K562 (cell line): ENCODE results near the gene TTC39B. TPM values are rescaled to one million over a fixed set of nuclear protein-coding genes. Genes with fewer than 3 reads are reported as not detected.

Experiments
- ATAC-seq: fragments of 200-7000 bp; cut with Tn5 transposase; 3 replicates; pipeline ENCODE4 v1.9.1; 2020; ENCODE audit warnings: moderate library complexity
- BruUV-seq: library from RNA; stranded (reverse); fragments of 400-500 nt; replicated peaks from 2 replicates; lab custom pipeline; 2021; lab: Mats Ljungman, UMichigan
- CTCF ChIA-PET: fragments of 300-600 bp; formaldehyde crosslinking; extraction: SDS; loops from one replicate; lab custom pipeline; 2021; ENCODE audit warnings: low intra/inter-chr PET ratio; lab: Yijun Ruan, JAX
- POLR2A ChIA-PET: fragments of 300-600, 350-650 bp; sonication (Branson Sonifier 250); formaldehyde crosslinking; extraction: SDS; loops from one replicate; lab custom pipeline; 2021; ENCODE audit warnings: antibody characterized with exemption, inconsistent platforms; lab: Yijun Ruan, JAX
- DNase-seq, 4 experiments: peaks; one replicate each; pipeline versions ENCODE4 v3.0.0 to v3.0.0-alpha.2; 2011 to 2018; ENCODE audit warnings: low spot score in 3 of 4, mixed read lengths in 3 of 4; ENCODE audit errors: extremely low read depth in 1 of 4
- FAIRE-seq: peaks from 2 replicates; lab custom pipeline; 2011; peaks lifted over from hg19 to GRCh38; lab: Jason Lieb, UNC
- H2AFZ ChIP-seq: 2 replicates; pipeline ENCODE4 v1.6.0; 2011; ENCODE audit warnings: low read depth, low read length, control low read depth, inconsistent platforms
- H3K27ac ChIP-seq: fragments of 200-600 bp; 3 replicates; pipeline ENCODE4 v1.8.0; 2011; ENCODE audit warnings: low read depth, mild to moderate bottlenecking, control low read depth, inconsistent platforms, low read length, moderate library complexity, mixed read lengths; ENCODE audit errors: extremely low read depth
- H3K27me3 ChIP-seq, 2 experiments: fragments of 300-600 bp in 1 of 2; 2 replicates in 1 of 2; 3 replicates in 1 of 2; pipeline versions ENCODE4 v1.6.0 to v1.8.0; 2011; ENCODE audit warnings: inconsistent platforms in 2 of 2, low read length in 2 of 2, mild to moderate bottlenecking in 1 of 2, mixed read lengths in 1 of 2, moderate library complexity in 1 of 2; ENCODE audit not compliant: control insufficient read depth in 2 of 2, insufficient read depth in 2 of 2
- H3K36me3 ChIP-seq: fragments of 300-600 bp; 3 replicates; pipeline ENCODE4 v1.8.0; 2011; ENCODE audit warnings: mild to moderate bottlenecking, low read length, inconsistent platforms; ENCODE audit not compliant: control insufficient read depth, insufficient read depth
- H3K4me1 ChIP-seq, 2 experiments: fragments of 200-600 bp in 1 of 2; replicated peaks in 1 of 2; 2 replicates in 1 of 2; 3 replicates in 1 of 2; pipeline versions ENCODE4 v1.5.1 to v1.8.0; 2011; ENCODE audit warnings: inconsistent platforms in 2 of 2, low read length in 2 of 2, mild to moderate bottlenecking in 1 of 2, mixed read lengths in 1 of 2, moderate library complexity in 1 of 2; ENCODE audit not compliant: control insufficient read depth in 2 of 2, insufficient read depth in 2 of 2
- H3K4me2 ChIP-seq: 2 replicates; pipeline ENCODE4 v1.6.1; 2011; ENCODE audit warnings: low read length, control low read depth, inconsistent platforms, mixed read lengths; ENCODE audit not compliant: insufficient read depth
- H3K4me3 ChIP-seq: fragments of 200-600 bp; sonication (generic), shearing (Covaris generic); 2 replicates; pipeline ENCODE4 v1.5.1; 2016; ENCODE audit warnings: control low read depth, inconsistent platforms
- H3K79me2 ChIP-seq: fragments of 200-600 bp; 3 replicates; pipeline ENCODE4 v1.8.0; 2011; ENCODE audit warnings: low read length, inconsistent platforms; ENCODE audit not compliant: control insufficient read depth, insufficient read depth
- H3K9ac ChIP-seq, 2 experiments: 2 replicates each; pipeline versions ENCODE4 v1.6.0 to v1.6.1; 2011; ENCODE audit warnings: low read depth in 2 of 2, low read length in 2 of 2, control low read depth in 1 of 2, inconsistent platforms in 1 of 2, mild to moderate bottlenecking in 1 of 2, mixed read lengths in 1 of 2; ENCODE audit not compliant: insufficient read depth in 1 of 2
- H3K9me1 ChIP-seq: one replicate; pipeline ENCODE4 v1.6.0; 2011; ENCODE audit warnings: inconsistent platforms, mild to moderate bottlenecking, low read length, moderate library complexity; ENCODE audit not compliant: control insufficient read depth, insufficient read depth
- H3K9me3 ChIP-seq: replicated peaks from 2 replicates; pipeline ENCODE4 v1.5.1; 2011; ENCODE audit warnings: low read depth, low read length, inconsistent platforms; ENCODE audit not compliant: control insufficient read depth, insufficient read depth
- H4K20me1 ChIP-seq: replicated peaks from 2 replicates; pipeline ENCODE4 v1.6.1; 2011; ENCODE audit warnings: low read length, inconsistent platforms, mixed read lengths; ENCODE audit not compliant: control insufficient read depth, insufficient read depth
- CEBPG ChIP-seq, 3 experiments: fragments of 200-800 bp in 1 of 3; sonication (Bioruptor generic) in 1 of 3; sonication (generic) in 1 of 3; formaldehyde crosslinking in 1 of 3; IDR thresholded peaks in 2 of 3; conservative IDR thresholded peaks in 1 of 3; 2 replicates each; pipeline versions ENCODE4 v1.6.1 to v1.8.0; 2016 to 2022; ENCODE audit warnings: missing compliant biosample characterization in 2 of 3, missing genetic modification characterization in 2 of 3, mild to moderate bottlenecking in 1 of 3, missing genetic modification reagents in 1 of 3
- HCFC1 ChIP-seq: IDR thresholded peaks from 2 replicates; pipeline ENCODE4 v1.6.1; 2012; ENCODE audit warnings: low read depth, low read length, improper control_type of control experiment
- PTRF ChIP-seq: fragments of 450-650 bp; IDR thresholded peaks from 2 replicates; pipeline ENCODE4 v1.6.1; 2016; ENCODE audit warnings: mild to moderate bottlenecking, missing genetic modification characterization, missing compliant biosample characterization
- RAD21 ChIP-seq, 2 experiments: fragments of 250-450 bp in 1 of 2; fragments of 450-650 bp in 1 of 2; sonication (Bioruptor Pico) in 1 of 2; formaldehyde crosslinking in 1 of 2; IDR thresholded peaks in 1 of 2; conservative IDR thresholded peaks in 1 of 2; 2 replicates each; pipeline versions ENCODE4 v1.4.0 to v1.8.0; 2020 to 2022; ENCODE audit warnings: mild to moderate bottlenecking in 2 of 2, moderate library complexity in 1 of 2
- TCF3 ChIP-seq: sonication (generic); formaldehyde crosslinking; IDR thresholded peaks from 2 replicates; pipeline ENCODE4 v1.4.0; 2020; ENCODE audit warnings: mild to moderate bottlenecking, missing genetic modification reagents
- TEAD2 ChIP-seq: fragments of 450-650 bp; IDR thresholded peaks from 2 replicates; pipeline ENCODE4 v1.6.1; 2016; ENCODE audit warnings: missing genetic modification characterization, control low read depth, missing compliant biosample characterization
- TGIF2 ChIP-seq: sonication (generic); formaldehyde crosslinking; IDR thresholded peaks from 2 replicates; pipeline ENCODE4 v1.8.1; 2022; ENCODE audit warnings: mild to moderate bottlenecking, missing genetic modification reagents, moderate library complexity
- ZKSCAN3 ChIP-seq: fragments of 250-450 bp; sonication (Bioruptor Pico); IDR thresholded peaks from 2 replicates; pipeline ENCODE4 v1.4.0; 2020
- ZNF263 ChIP-seq: sonication (generic); formaldehyde crosslinking; IDR thresholded peaks from 2 replicates; pipeline ENCODE4 v1.8.0; 2022; ENCODE audit warnings: mild to moderate bottlenecking, missing genetic modification reagents, borderline replicate concordance
- WGBS: fragments of 100-300 bp; shearing (Covaris generic); methylation state at CpG from one replicate; pipeline ENCODE4 v1.1.6; 2016; ENCODE audit warnings: low coverage, mixed read lengths; ENCODE audit not compliant: insufficient coverage; ENCODE audit errors: missing lambda C conversion rate; 5-methylcytosine and 5-hydroxymethylcytosine counted together
- in situ Hi-C: fragments of 300-500 bp; cut with MboI; formaldehyde crosslinking; loops from 4 replicates; pipeline ENCODE4 v1.15.0; 2018; ENCODE audit warnings: inconsistent platforms, mixed read lengths
- intact Hi-C: fragments of 100-400 bp; cut with micrococcal nuclease; formaldehyde crosslinking; loops from 2 replicates; pipeline ENCODE4 v1.14.2; 2022
- polyA plus RNA-seq, 8 experiments: library from polyadenylated mRNA; depleted of rRNA in 4 of 8; stranded (reverse) in 5 of 8; unstranded in 3 of 8; fragments of >200 nt; fragmentation: Nextera tagmentation in 2 of 8; fragmentation: Illumina TruSeq in 1 of 8; extraction: Ambion mirVana in 2 of 8; extraction: Trizol in 1 of 8; gene quantifications; 2 replicates each; pipeline versions ENCODE4 v1.2.1 to v1.2.3, GENCODE V29; 2011 to 2014; ENCODE audit warnings: inconsistent platforms in 1 of 8, missing spikeins in 1 of 8
- total RNA-seq, 7 experiments: library from RNA; depleted of rRNA in 6 of 7; stranded (reverse); fragments of >200 nt in 6 of 7; fragmentation: Illumina TruSeq in 2 of 7; extraction: Trizol in 2 of 7; gene quantifications; 2 replicates each; pipeline versions ENCODE4 v1.2.1 to v1.2.3, GENCODE V29; 2011 to 2021; ENCODE audit warnings: low replicate concordance in 1 of 7
- TF ChIP-seq, protein P1 (sequence below), 2 experiments: fragments of 450-650 bp; IDR thresholded peaks; 2 replicates each; pipeline ENCODE4 v1.6.1; 2018; ENCODE audit warnings: mild to moderate bottlenecking in 2 of 2, low read depth in 1 of 2; ENCODE audit not compliant: partially characterized antibody in 2 of 2

TTC39B gene
- total and polyA plus RNA-seq, 9 of the 15 experiments (the other 6 are each of a cell fraction or from before 2014, with no cell fraction given): 0.32 to 1.2 (median 0.95) TPM

DNA sequence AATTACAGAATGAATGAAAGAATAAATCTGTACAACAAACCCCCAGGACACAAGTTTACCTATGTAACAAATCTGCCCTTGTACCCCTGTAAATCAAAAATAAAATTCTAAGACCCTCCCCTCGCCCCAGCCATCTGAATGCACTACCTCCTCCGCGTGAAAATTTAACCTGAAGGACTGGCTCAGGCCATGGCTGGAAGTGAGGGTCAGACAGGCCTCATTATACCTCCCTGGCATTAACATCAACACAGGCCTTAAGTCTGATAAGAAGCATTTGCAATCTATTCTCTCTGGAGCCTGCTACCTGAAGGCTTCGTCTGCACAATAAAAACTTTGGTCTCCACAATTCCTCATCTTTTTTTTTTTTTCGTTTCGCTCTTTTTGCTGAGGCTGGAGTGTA, 48.7 kb upstream of the TTC39B start (continued):
- TF ChIP-seq TEAD2: no peak

DNA sequence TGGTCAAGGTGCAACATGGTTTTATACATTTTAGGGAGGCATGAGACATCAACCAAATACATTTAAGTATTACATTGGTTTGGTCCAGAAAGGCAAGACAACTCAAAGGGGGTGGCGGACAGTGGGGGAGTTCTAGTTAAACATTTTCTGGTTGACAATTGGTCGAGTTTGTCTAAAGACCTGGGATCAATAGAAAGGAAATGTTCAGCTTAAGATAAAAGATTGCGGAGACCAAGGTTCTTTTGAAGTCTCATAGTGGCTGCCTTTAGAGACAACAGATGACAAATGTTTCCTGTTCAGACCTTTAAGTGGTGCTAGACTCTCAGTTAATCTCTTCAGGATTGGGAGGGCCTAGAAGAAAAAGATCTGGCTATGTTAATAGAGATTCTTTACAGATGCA, 47.7 kb upstream of the TTC39B start:
- H3K4me2 ChIP-seq: no peak overlapping the region
- intact Hi-C loops (loop anchor here (5.0 kb wide), 1 partner anchor 63 kb away; no protein-coding TSS in a partner anchor), in situ Hi-C loops (no loop called here)
- whole genome bisulfite sequencing: 15% methylated on average over 3 of the region's 3 CpGs
- H3K36me3 ChIP-seq: no peaks in the 10 kb centered on the region
- H3K9ac ChIP-seq: no peak overlapping the region
- FAIRE-seq (no peak), DNase-seq (no peak), ATAC-seq (no peak)
- no TSS peak for BruUV-seq
- H3K4me3 ChIP-seq: no peak overlapping the region
- no peaks in the 10 kb centered on the region; a peak in 1 of 5 replicates for H3K27me3 ChIP-seq
- no peaks in the 10 kb centered on the region for H3K79me2 ChIP-seq
- H3K4me1 ChIP-seq: no peaks in the 10 kb centered on the region; a peak in 1 of 5 replicates
- no peaks in the 10 kb centered on the region for H4K20me1 ChIP-seq
- no peaks in the 10 kb centered on the region for H3K9me3 ChIP-seq
- CTCF ChIA-PET: no interaction called here
- H3K27ac ChIP-seq: no peak overlapping the region
- no peak overlapping the region for H2AFZ ChIP-seq
- no peaks in the 10 kb centered on the region for H3K9me1 ChIP-seq
- POLR2A ChIA-PET: no interaction called here
- TF ChIP-seq ZNF263 (no peak), RAD21 (CRISPR knock-in tag; conservative IDR thresholded peaks at IDR 0.05 in 1 of 2, IDR thresholded peaks at IDR 0.05 in 1 of 2) (0 out of 4 replicates have a peak, but pooled peaks of 1 of the 2 experiments have one; percentile 33)

DNA sequence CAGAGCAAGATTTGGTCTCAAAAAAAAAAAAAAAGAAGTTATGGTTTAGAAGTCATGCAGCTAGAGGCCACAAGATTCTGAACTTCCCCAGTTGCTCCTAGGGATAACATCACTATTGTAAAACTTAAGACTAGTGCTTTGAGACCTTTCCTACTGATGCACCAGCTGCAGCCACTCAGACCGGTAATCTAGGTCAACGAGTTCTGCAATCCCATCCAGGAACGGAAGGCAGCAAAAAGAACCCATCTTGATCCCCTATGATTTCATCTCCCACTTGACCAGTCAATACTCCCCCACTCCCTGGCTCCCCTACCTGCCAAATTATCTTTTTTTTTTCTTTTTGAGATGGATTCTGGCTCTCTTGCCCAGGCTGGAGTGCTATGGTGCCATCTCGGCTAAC, 46.9 kb upstream of the TTC39B start:
- H3K4me1 ChIP-seq: no peaks in the 10 kb centered on the region; a peak in 1 of 5 replicates
- FAIRE-seq (no peak), DNase-seq (no peak), ATAC-seq (no peak)
- H3K79me2 ChIP-seq: no peaks in the 10 kb centered on the region
- H2AFZ ChIP-seq: no peak overlapping the region
- no peak overlapping the region for H3K4me3 ChIP-seq
- ChIA-PET POLR2A (no interaction called here), CTCF (no interaction called here)
- no peaks in the 10 kb centered on the region for H3K9me3 ChIP-seq
- no peaks in the 10 kb centered on the region for H3K36me3 ChIP-seq
- H3K9ac ChIP-seq: no peak overlapping the region
- H4K20me1 ChIP-seq: no peaks in the 10 kb centered on the region
- in situ Hi-C loops (no loop called here), intact Hi-C loops (no loop called here)
- 2% methylated on average over 3 of the region's 4 CpGs for WGBS
- no peak overlapping the region for H3K4me2 ChIP-seq
- no peak overlapping the region for H3K27ac ChIP-seq
- BruUV-seq: no TSS peak
- no peaks in the 10 kb centered on the region for H3K9me1 ChIP-seq
- no peaks in the 10 kb centered on the region; a peak in 1 of 5 replicates for H3K27me3 ChIP-seq
- no peak for TF ChIP-seq TGIF2 (CRISPR knock-in tag)
- TF ChIP-seq, protein P1, sequence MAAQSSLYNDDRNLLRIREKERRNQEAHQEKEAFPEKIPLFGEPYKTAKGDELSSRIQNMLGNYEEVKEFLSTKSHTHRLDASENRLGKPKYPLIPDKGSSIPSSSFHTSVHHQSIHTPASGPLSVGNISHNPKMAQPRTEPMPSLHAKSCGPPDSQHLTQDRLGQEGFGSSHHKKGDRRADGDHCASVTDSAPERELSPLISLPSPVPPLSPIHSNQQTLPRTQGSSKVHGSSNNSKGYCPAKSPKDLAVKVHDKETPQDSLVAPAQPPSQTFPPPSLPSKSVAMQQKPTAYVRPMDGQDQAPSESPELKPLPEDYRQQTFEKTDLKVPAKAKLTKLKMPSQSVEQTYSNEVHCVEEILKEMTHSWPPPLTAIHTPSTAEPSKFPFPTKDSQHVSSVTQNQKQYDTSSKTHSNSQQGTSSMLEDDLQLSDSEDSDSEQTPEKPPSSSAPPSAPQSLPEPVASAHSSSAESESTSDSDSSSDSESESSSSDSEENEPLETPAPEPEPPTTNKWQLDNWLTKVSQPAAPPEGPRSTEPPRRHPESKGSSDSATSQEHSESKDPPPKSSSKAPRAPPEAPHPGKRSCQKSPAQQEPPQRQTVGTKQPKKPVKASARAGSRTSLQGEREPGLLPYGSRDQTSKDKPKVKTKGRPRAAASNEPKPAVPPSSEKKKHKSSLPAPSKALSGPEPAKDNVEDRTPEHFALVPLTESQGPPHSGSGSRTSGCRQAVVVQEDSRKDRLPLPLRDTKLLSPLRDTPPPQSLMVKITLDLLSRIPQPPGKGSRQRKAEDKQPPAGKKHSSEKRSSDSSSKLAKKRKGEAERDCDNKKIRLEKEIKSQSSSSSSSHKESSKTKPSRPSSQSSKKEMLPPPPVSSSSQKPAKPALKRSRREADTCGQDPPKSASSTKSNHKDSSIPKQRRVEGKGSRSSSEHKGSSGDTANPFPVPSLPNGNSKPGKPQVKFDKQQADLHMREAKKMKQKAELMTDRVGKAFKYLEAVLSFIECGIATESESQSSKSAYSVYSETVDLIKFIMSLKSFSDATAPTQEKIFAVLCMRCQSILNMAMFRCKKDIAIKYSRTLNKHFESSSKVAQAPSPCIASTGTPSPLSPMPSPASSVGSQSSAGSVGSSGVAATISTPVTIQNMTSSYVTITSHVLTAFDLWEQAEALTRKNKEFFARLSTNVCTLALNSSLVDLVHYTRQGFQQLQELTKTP (IDR thresholded peaks at IDR 0.05; ENCODE audit: low read depth in 1 of 2, partially characterized antibody in 2 of 2): no peak
- TF ChIP-seq PTRF: no peak
- no peak for TF ChIP-seq CEBPG (CRISPR knock-in tag; IDR thresholded peaks at IDR 0.05)
- TF ChIP-seq CEBPG (tag; conservative IDR thresholded peaks at IDR 0.05 in 1 of 2, IDR thresholded peaks at IDR 0.05 in 1 of 2): no peak
- TF ChIP-seq ZKSCAN3 (CRISPR knock-in tag): no peak
- TF ChIP-seq HCFC1: no peak
- TF ChIP-seq TCF3 (CRISPR knock-in tag): no peak
